CD4-positive, alpha-beta T cell (primary cell): ENCODE data around the gene CPVL. TPM values are rescaled to one million over a fixed set of nuclear protein-coding genes. Genes with fewer than 3 reads are reported as not detected.

ENCODE experiments used
- ATAC-seq: fragments of 200-7000 bp; cut with Tn5 transposase; one replicate; pipeline ENCODE4 v1.10.0; 2022; ENCODE audit warnings: mild to moderate bottlenecking; ENCODE audit not compliant: poor library complexity
- CTCF ChIA-PET: fragments of 350-600 bp; sonication (Branson Sonifier 250); formaldehyde crosslinking; loops from one replicate; lab custom pipeline; 2021; ENCODE audit warnings: antibody characterized with exemption, inconsistent platforms; lab: Charles Lee
- POLR2A ChIA-PET: fragments of 350-600 bp; sonication (Branson Sonifier 250); formaldehyde crosslinking; loops from one replicate; lab custom pipeline; 2021; ENCODE audit warnings: antibody characterized with exemption, inconsistent platforms; lab: Charles Lee
- DNase-seq, 14 experiments: peaks; one replicate each; pipeline ENCODE4 v3.0.0-alpha.2; 2013 to 2020; ENCODE audit warnings: mixed read lengths in 2 of 14
- H3K27ac ChIP-seq, 2 donors: one replicate each; pipeline versions ENCODE4 v1.5.1 to v1.7.0; 2013; ENCODE audit warnings: low read length in 2 of 2, low read depth in 1 of 2, mild to moderate bottlenecking in 1 of 2
- H3K27me3 ChIP-seq, 2 experiments: 1 replicate in 1 of 2; 2 replicates in 1 of 2; pipeline versions ENCODE4 v1.6.1 to v1.7.0; 2013; ENCODE audit warnings: low read length in 2 of 2, control low read depth in 1 of 2, mild to moderate bottlenecking in 1 of 2, moderate library complexity in 1 of 2; ENCODE audit not compliant: insufficient read depth in 2 of 2, control insufficient read depth in 1 of 2
- H3K36me3 ChIP-seq: one replicate; pipeline ENCODE4 v1.6.1; 2013; ENCODE audit warnings: low read length, control low read depth; ENCODE audit not compliant: insufficient read depth
- H3K4me1 ChIP-seq: one replicate; pipeline ENCODE4 v1.6.1; 2013; ENCODE audit warnings: low read length, control low read depth; ENCODE audit not compliant: insufficient read depth
- H3K4me3 ChIP-seq: one replicate; pipeline ENCODE4 v1.5.1; 2013; ENCODE audit warnings: mild to moderate bottlenecking, low read length, moderate library complexity
- H3K9me3 ChIP-seq, 2 experiments: 1 replicate in 1 of 2; 2 replicates in 1 of 2; pipeline versions ENCODE4 v1.6.1 to v1.7.0; 2013; ENCODE audit warnings: low read length in 2 of 2, mild to moderate bottlenecking in 2 of 2, control low read depth in 1 of 2, moderate library complexity in 1 of 2; ENCODE audit not compliant: control insufficient read depth in 1 of 2, insufficient read depth in 1 of 2
- H3K27ac Mint-ChIP-seq: one replicate; pipeline ENCODE4 v1.8.0; 2020; ENCODE audit warnings: mixed read lengths
- H3K27me3 Mint-ChIP-seq: one replicate; pipeline ENCODE4 v1.8.0; 2021; ENCODE audit warnings: mixed read lengths
- H3K36me3 Mint-ChIP-seq: one replicate; pipeline ENCODE4 v1.8.0; 2021; ENCODE audit warnings: low read depth, mixed read lengths
- H3K4me1 Mint-ChIP-seq: one replicate; pipeline ENCODE4 v1.8.0; 2021; ENCODE audit warnings: low read depth, mixed read lengths
- H3K4me3 Mint-ChIP-seq: one replicate; pipeline ENCODE4 v1.8.0; 2020; ENCODE audit warnings: mild to moderate bottlenecking, mixed read lengths
- H3K9me3 Mint-ChIP-seq: one replicate; pipeline ENCODE4 v1.8.0; 2020; ENCODE audit warnings: mixed read lengths
- CTCF ChIP-seq: fragments of 200-600 bp; IDR thresholded peaks from one replicate; pipeline ENCODE4 v1.8.0; 2022; ENCODE audit warnings: antibody characterized with exemption, mild to moderate bottlenecking
- intact Hi-C, 2 experiments: fragments of 100-400 bp; cut with DNase I in 1 of 2; cut with micrococcal nuclease in 1 of 2; formaldehyde crosslinking; loops; one replicate each; pipeline versions ENCODE4 v1.15.1 to v1.9.0; 2023 to 2025; cut with DNase I, micrococcal nuclease
- total RNA-seq, 174 experiments: library from RNA in 2 of 174; stranded (reverse) in 2 of 174; gene quantifications; one replicate each; pipeline ENCODE4 v1.2.3 and lab custom pipeline; 2021 to 2026

The CPVL gene
- total RNA-seq, 2 experiments from 2014 or later, result 3.8 to 4.5 TPM

GRCh38 chr7:29039821-29040578 is 106.3 kb downstream of the CPVL start:
- ChIA-PET CTCF (no interaction called here), POLR2A (interaction anchor here (0.7 kb wide), 1 partner anchor 81 kb away, joined by 5 read pairs; no protein-coding TSS in a partner anchor)
- peaks cover 6% of the 10 kb centered on the region for H3K27me3 Mint-ChIP-seq
- H3K36me3 Mint-ChIP-seq, result no peaks in the 10 kb centered on the region
- no peak overlapping the region for H3K27ac Mint-ChIP-seq
- H3K4me3 Mint-ChIP-seq, result no peak overlapping the region
- no peaks in the 10 kb centered on the region for H3K9me3 Mint-ChIP-seq
- H3K27ac ChIP-seq, result no peak overlapping the region
- DNase-seq (no peak), ATAC-seq (no peak)
- H3K4me3 ChIP-seq, result no peak overlapping the region
- no peaks in the 10 kb centered on the region for H3K27me3 ChIP-seq
- H3K4me1 ChIP-seq, result no peaks in the 10 kb centered on the region
- intact Hi-C loops, result no loop called here
- no peak for TF ChIP-seq CTCF
- H3K9me3 ChIP-seq, result no peaks in the 10 kb centered on the region
- H3K36me3 ChIP-seq, result no peaks in the 10 kb centered on the region
- H3K4me1 Mint-ChIP-seq, result no peaks in the 10 kb centered on the region

- TF ChIP-seq CTCF, result no peak
- Histone ChIP-seq H3K4me1 (no peaks in the 10 kb centered on the region), H3K4me3 (no peak overlapping the region), H3K27ac (no peak overlapping the region), H3K27me3 (no peaks in the 10 kb centered on the region), H3K9me3 (no peaks in the 10 kb centered on the region), H3K36me3 (no peaks in the 10 kb centered on the region)
- Mint-ChIP-seq H3K27me3 (no peaks in the 10 kb centered on the region), H3K4me3 (no peak overlapping the region), H3K4me1 (no peaks in the 10 kb centered on the region), H3K9me3 (no peaks in the 10 kb centered on the region), H3K27ac (no peak overlapping the region), H3K36me3 (no peaks in the 10 kb centered on the region)
- intact Hi-C loops, result no loop called here
- CTCF ChIA-PET, result no interaction called here
- ATAC-seq (no peak), DNase-seq (peak in 1 of 14 experiments; percentile 40)
- POLR2A ChIA-PET, result no interaction called here
Measured at GRCh38 chr7:29038463-29038862, 107.9 kb downstream of the CPVL start.

- H3K27me3 ChIP-seq, result no peaks in the 10 kb centered on the region
- no peaks in the 10 kb centered on the region for H3K36me3 Mint-ChIP-seq
- no peaks in the 10 kb centered on the region for H3K9me3 ChIP-seq
- H3K9me3 Mint-ChIP-seq, result no peaks in the 10 kb centered on the region
- peak in 1 of 14 experiments; percentile 48 for DNase-seq
- H3K27me3 Mint-ChIP-seq, result no peaks in the 10 kb centered on the region
- no peak for TF ChIP-seq CTCF
- CTCF ChIA-PET, result no interaction called here
- no peak overlapping the region for H3K4me3 Mint-ChIP-seq
- H3K27ac ChIP-seq, result no peak overlapping the region
- H3K4me1 ChIP-seq, result no peaks in the 10 kb centered on the region
- no peak overlapping the region for H3K27ac Mint-ChIP-seq
- no peaks in the 10 kb centered on the region for H3K36me3 ChIP-seq
- H3K4me3 ChIP-seq, result no peak overlapping the region
- no peaks in the 10 kb centered on the region for H3K4me1 Mint-ChIP-seq
- POLR2A ChIA-PET, result no interaction called here
- ATAC-seq, result no peak
- intact Hi-C loops, result no loop called here
Measured at GRCh38 chr7:29035044-29035740, 111.1 kb downstream of the CPVL start.
